OCI-LY1 (cell line): ENCODE results near the gene ABCB10.

ENCODE experiments used
- H2AFZ ChIP-seq: fragments of 200-600 bp; sonication (generic), shearing (Covaris generic); 2 replicates; pipeline ENCODE4 v1.6.0; 2014; ENCODE audit warnings: antibody characterized with exemption, mild to moderate bottlenecking, low read length
- H3F3A ChIP-seq: fragments of 200-600 bp; sonication (generic), shearing (Covaris generic); 2 replicates; pipeline ENCODE4 v1.6.0; 2014; ENCODE audit warnings: mild to moderate bottlenecking, antibody characterized with exemption, low read length, moderate library complexity; ENCODE audit not compliant: insufficient read depth
- H3K27ac ChIP-seq: fragments of 200-600 bp; sonication (generic); 2 replicates; pipeline ENCODE4 v1.5.1; 2014; ENCODE audit warnings: low read length, mixed run types, mild to moderate bottlenecking, low read depth; ENCODE audit not compliant: poor library complexity, severe bottlenecking
- H3K27me3 ChIP-seq: fragments of 200-600 bp; sonication (generic); 2 replicates; pipeline ENCODE4 v1.6.0; 2014; ENCODE audit warnings: antibody characterized with exemption, mild to moderate bottlenecking, low read length, moderate library complexity; ENCODE audit not compliant: insufficient read depth
- H3K36me3 ChIP-seq: fragments of 200-600 bp; sonication (generic); 2 replicates; pipeline ENCODE4 v1.6.1; 2014; ENCODE audit warnings: mild to moderate bottlenecking, antibody characterized with exemption, low read length, moderate library complexity, mixed read lengths; ENCODE audit not compliant: insufficient read depth
- H3K4me1 ChIP-seq: fragments of 200-600 bp; sonication (generic); 2 replicates; pipeline ENCODE4 v1.5.1; 2014; ENCODE audit warnings: mild to moderate bottlenecking, low read length, moderate library complexity; ENCODE audit not compliant: insufficient read depth, severe bottlenecking
- H3K4me2 ChIP-seq: fragments of 200-600 bp; sonication (generic), shearing (Covaris generic); 2 replicates; pipeline ENCODE4 v1.6.1; 2014; ENCODE audit warnings: low read length
- H3K4me3 ChIP-seq: fragments of 200-600 bp; sonication (generic); 2 replicates; pipeline ENCODE4 v1.5.1; 2014; ENCODE audit warnings: low read length, low read depth, mild to moderate bottlenecking, mixed read lengths; ENCODE audit not compliant: poor library complexity, severe bottlenecking
- H3K79me2 ChIP-seq: fragments of 200-600 bp; shearing (Covaris generic); 2 replicates; pipeline ENCODE4 v1.6.1; 2016; ENCODE audit warnings: mixed run types, low read length, mixed read lengths; ENCODE audit not compliant: insufficient read depth
- H3K9ac ChIP-seq: fragments of 200-600 bp; sonication (generic), shearing (Covaris generic); 2 replicates; pipeline ENCODE4 v1.6.1; 2014; ENCODE audit warnings: mild to moderate bottlenecking, low read length, mixed read lengths
- H3K9me2 ChIP-seq: fragments of 200-600 bp; sonication (generic), shearing (Covaris generic); 2 replicates; pipeline ENCODE4 v1.6.1; 2014; ENCODE audit warnings: low read depth, mild to moderate bottlenecking, low read length, mixed read lengths
- H3K9me3 ChIP-seq: fragments of 200-600 bp; shearing (Covaris generic); 2 replicates; pipeline ENCODE4 v1.6.1; 2014; ENCODE audit warnings: low read length, mixed read lengths
- H4K20me1 ChIP-seq: fragments of 200-600 bp; sonication (generic), shearing (Covaris generic); 2 replicates; pipeline ENCODE4 v1.6.0; 2016; ENCODE audit warnings: mild to moderate bottlenecking, low read length; ENCODE audit not compliant: insufficient read depth
- CTCF ChIP-seq: fragments of 200-600 bp; sonication (generic), shearing (Covaris generic); IDR thresholded peaks from 2 replicates; pipeline ENCODE4 v1.5.1; 2017; ENCODE audit warnings: mild to moderate bottlenecking, antibody characterized with exemption, low read length, moderate library complexity, mixed read lengths
- EZH2 ChIP-seq: fragments of 200-600 bp; sonication (generic), shearing (Covaris generic); IDR thresholded peaks from 2 replicates; pipeline ENCODE4 v1.8.0; 2017; ENCODE audit warnings: borderline replicate concordance, mixed run types, mild to moderate bottlenecking, antibody characterized with exemption, low read length, moderate library complexity, mixed read lengths

ABCB10 gene

GRCh38 chr1:229538945-229539344 lies 19.6 kb downstream of the ABCB10 start:
- Histone ChIP-seq H3K36me3 (peaks cover 77% of the 10 kb centered on the region), H2AFZ (no peak overlapping the region), H4K20me1 (no peaks in the 10 kb centered on the region)

GRCh38 chr1:229537894-229538293 lies 20.6 kb downstream of the ABCB10 start:
- H3K36me3 ChIP-seq, result peaks cover 70% of the 10 kb centered on the region
- no peak overlapping the region for H3K27ac ChIP-seq
- H3F3A ChIP-seq, result no peaks in the 10 kb centered on the region
- H3K4me1 ChIP-seq, result no peaks in the 10 kb centered on the region
- no peaks in the 10 kb centered on the region for H3K79me2 ChIP-seq
- H3K9me3 ChIP-seq, result no peaks in the 10 kb centered on the region
- no peaks in the 10 kb centered on the region for H3K27me3 ChIP-seq
- TF ChIP-seq CTCF, result no peak
- TF ChIP-seq EZH2, result no peak
- no peak overlapping the region for H3K9ac ChIP-seq
- H3K4me2 ChIP-seq, result no peak overlapping the region
- no peaks in the 10 kb centered on the region for H4K20me1 ChIP-seq
- H3K4me3 ChIP-seq, result no peak overlapping the region
- no peak overlapping the region for H2AFZ ChIP-seq
- H3K9me2 ChIP-seq, result no peaks in the 10 kb centered on the region

More at GRCh38 chr1:229538945-229539344, 19.6 kb downstream of the ABCB10 start:
- Histone ChIP-seq H3K4me2 (no peak overlapping the region), H3K9me3 (no peaks in the 10 kb centered on the region), H3F3A (no peaks in the 10 kb centered on the region), H3K9ac (no peak overlapping the region), H3K27ac (no peak overlapping the region), H3K4me3 (no peak overlapping the region), H3K9me2 (no peaks in the 10 kb centered on the region), H3K4me1 (no peaks in the 10 kb centered on the region), H3K27me3 (no peaks in the 10 kb centered on the region), H3K79me2 (no peaks in the 10 kb centered on the region)
- TF ChIP-seq EZH2, result no peak
- TF ChIP-seq CTCF, result no peak

- no peaks in the 10 kb centered on the region for H3K9me2 ChIP-seq
- no peak overlapping the region for H2AFZ ChIP-seq
- H3K4me2 ChIP-seq, result no peak overlapping the region
- no peaks in the 10 kb centered on the region for H3K9me3 ChIP-seq
- H3K79me2 ChIP-seq, result no peaks in the 10 kb centered on the region
- H3K27ac ChIP-seq, result no peak overlapping the region
- H4K20me1 ChIP-seq, result no peaks in the 10 kb centered on the region
- TF ChIP-seq CTCF (no peak), EZH2 (no peak)
- H3K4me1 ChIP-seq, result no peaks in the 10 kb centered on the region
- H3F3A ChIP-seq, result no peaks in the 10 kb centered on the region
- no peaks in the 10 kb centered on the region for H3K27me3 ChIP-seq
- no peak overlapping the region for H3K9ac ChIP-seq
- H3K4me3 ChIP-seq, result no peak overlapping the region
- H3K36me3 ChIP-seq, result peaks cover 74% of the 10 kb centered on the region
Observed at GRCh38 chr1:229536982-229537381, 21.5 kb downstream of the ABCB10 start.
